Activated T-cell treated with anti-CD3 and anti-CD28 coated beads for 24 hours (primary cell): ENCODE results near the gene CLTA.
"Not testable (repeated sequence)": the region's sequence is repeated elsewhere in the genome, so short reads cannot be mapped to it uniquely, and the experiment has no call there.

Experiments used
- DNase-seq: peaks from one replicate; pipeline ENCODE4 v3.0.0-alpha.2; 2020; ENCODE audit warnings: low read depth

The CLTA gene

GRCh38 chr9:36239675-36240074 is 49.0 kb downstream of the CLTA start:
- not testable (repeated sequence) for DNase-seq

- no peak for DNase-seq
Observed at GRCh38 chr9:36245906-36246305, 55.2 kb downstream of the CLTA start.

- DNase-seq: no peak
Observed at GRCh38 chr9:36247356-36247755, 56.6 kb downstream of the CLTA start.

GRCh38 chr9:36248061-36248460 is 57.3 kb downstream of the CLTA start:
- not testable (repeated sequence) for DNase-seq

- DNase-seq: no peak
Observed at GRCh38 chr9:36249189-36249588, 58.5 kb downstream of the CLTA start.

GRCh38 chr9:36250079-36250478 is 59.4 kb downstream of the CLTA start:
- DNase-seq: no peak

- no peak for DNase-seq
Observed at GRCh38 chr9:36251428-36251827, 60.7 kb downstream of the CLTA start.

- DNase-seq: peak; percentile 95
Observed at GRCh38 chr9:36258208-36258995, 67.7 kb downstream of the CLTA start, which contains the start of gene GNE. TSS of gene GNE (minus strand) at chr9:36258448. CDS start at chr9:36249355, 9,093 bp downstream.

- no peak for DNase-seq
Observed at GRCh38 chr9:36258996-36259533, 68.3 kb downstream of the CLTA start.
